ENCODE measurements around the gene RPS6KA1. TPM values are rescaled to one million over a fixed set of nuclear protein-coding genes. Genes with fewer than 3 reads are reported as not detected.

Gene RPS6KA1
- total and polyA plus RNA-seq, 2 experiments from 2014 or later, result 1.2 to 1.7 TPM

GRCh38 chr1:26580116-26580515, 50.6 kb downstream of the RPS6KA1 start:
- no peak for DNase-seq
- in situ Hi-C loops (cut with MboI), result no loop called here
- peaks cover 35% of the 10 kb centered on the region for H3F3A ChIP-seq (ENCODE audit: insufficient read depth)
- no peaks in the 10 kb centered on the region for H4K20me1 ChIP-seq (ENCODE audit: insufficient read depth)
- no peaks in the 10 kb centered on the region for H3K36me3 ChIP-seq (ENCODE audit: low read depth)
- WGBS, 2 experiments (ENCODE audit: low coverage in 1 of 2, low lambda C conversion rate in 2 of 2, missing lambda C conversion rate in 2 of 2), result 80 to 82% methylated on average over 6 of the region's 6 CpGs
- TF ChIP-seq EZH2phosphoT487 (IDR thresholded peaks at IDR 0.05; ENCODE audit: insufficient read depth, low read depth) (no peak), EZH2 (IDR thresholded peaks at IDR 0.05; ENCODE audit: insufficient read depth, poor library complexity, severe bottlenecking) (no peak)
- H3K4me1 ChIP-seq (ENCODE audit: insufficient read depth), result peaks cover 33% of the 10 kb centered on the region
- H3K9me3 ChIP-seq (ENCODE audit: low read depth), result no peaks in the 10 kb centered on the region
- H2AFZ ChIP-seq, result no peak overlapping the region
- H3K4me3 ChIP-seq, result no peak overlapping the region
- H3K9ac ChIP-seq, result no peak overlapping the region
- no peak overlapping the region for H3K4me2 ChIP-seq (ENCODE audit: unreplicated experiment)
- H3K9me2 ChIP-seq (ENCODE audit: insufficient read depth), result no peaks in the 10 kb centered on the region
- H3K79me2 ChIP-seq (ENCODE audit: insufficient read depth), result no peaks in the 10 kb centered on the region
- no peaks in the 10 kb centered on the region for H3K27me3 ChIP-seq (replicated peaks; ENCODE audit: insufficient read depth)
- no peak overlapping the region for H3K27ac ChIP-seq

- Histone ChIP-seq H3K27ac (no peak overlapping the region), H3K9me2 (ENCODE audit: insufficient read depth) (no peaks in the 10 kb centered on the region), H3F3A (ENCODE audit: insufficient read depth) (peaks cover 35% of the 10 kb centered on the region), H3K79me2 (ENCODE audit: insufficient read depth) (no peaks in the 10 kb centered on the region), H3K4me2 (ENCODE audit: unreplicated experiment) (no peak overlapping the region), H3K4me1 (ENCODE audit: insufficient read depth) (peaks cover 33% of the 10 kb centered on the region), H3K36me3 (ENCODE audit: low read depth) (no peaks in the 10 kb centered on the region), H3K27me3 (replicated peaks; ENCODE audit: insufficient read depth) (no peaks in the 10 kb centered on the region), H3K9me3 (ENCODE audit: low read depth) (no peaks in the 10 kb centered on the region), H3K4me3 (no peak overlapping the region), H3K9ac (no peak overlapping the region), H4K20me1 (ENCODE audit: insufficient read depth) (no peaks in the 10 kb centered on the region), H2AFZ (no peak overlapping the region)
- in situ Hi-C loops (cut with MboI), result no loop called here
- no peak for DNase-seq
- 91% methylated on average over 7 of the region's 7 CpGs for WGBS, 2 experiments (ENCODE audit: low coverage in 1 of 2, low lambda C conversion rate in 2 of 2, missing lambda C conversion rate in 2 of 2)
- no peak for TF ChIP-seq EZH2 (IDR thresholded peaks at IDR 0.05; ENCODE audit: insufficient read depth, poor library complexity, severe bottlenecking)
- TF ChIP-seq EZH2phosphoT487 (IDR thresholded peaks at IDR 0.05; ENCODE audit: insufficient read depth, low read depth), result no peak
Measured at GRCh38 chr1:26581287-26581651, 51.7 kb downstream of the RPS6KA1 start.

GRCh38 chr1:26582053-26582835, 52.7 kb downstream of the RPS6KA1 start:
- Histone ChIP-seq H3K27ac (peak overlapping the region; percentile 76), H3K4me1 (ENCODE audit: insufficient read depth) (peaks cover 33% of the 10 kb centered on the region), H3K79me2 (ENCODE audit: insufficient read depth) (no peaks in the 10 kb centered on the region), H4K20me1 (ENCODE audit: insufficient read depth) (no peaks in the 10 kb centered on the region), H3K4me3 (no peak overlapping the region), H2AFZ (no peak overlapping the region), H3K9me2 (ENCODE audit: insufficient read depth) (no peaks in the 10 kb centered on the region), H3K4me2 (ENCODE audit: unreplicated experiment) (peak overlapping the region; percentile 26), H3K9me3 (ENCODE audit: low read depth) (no peaks in the 10 kb centered on the region), H3K9ac (no peak overlapping the region), H3K27me3 (replicated peaks; ENCODE audit: insufficient read depth) (no peaks in the 10 kb centered on the region), H3F3A (ENCODE audit: insufficient read depth) (peaks cover 35% of the 10 kb centered on the region), H3K36me3 (ENCODE audit: low read depth) (no peaks in the 10 kb centered on the region)
- in situ Hi-C loops (cut with MboI), result no loop called here
- WGBS, 2 experiments (ENCODE audit: low coverage in 1 of 2, low lambda C conversion rate in 2 of 2, missing lambda C conversion rate in 2 of 2), result 75 to 77% methylated on average over 8 of the region's 8 CpGs
- DNase-seq, result peak; percentile 14
- TF ChIP-seq EZH2 (IDR thresholded peaks at IDR 0.05; ENCODE audit: insufficient read depth, poor library complexity, severe bottlenecking) (no peak), EZH2phosphoT487 (IDR thresholded peaks at IDR 0.05; ENCODE audit: insufficient read depth, low read depth) (no peak)

- Histone ChIP-seq H3F3A (ENCODE audit: insufficient read depth) (peaks cover 35% of the 10 kb centered on the region), H3K36me3 (ENCODE audit: low read depth) (no peaks in the 10 kb centered on the region), H3K79me2 (ENCODE audit: insufficient read depth) (no peaks in the 10 kb centered on the region), H3K4me2 (ENCODE audit: unreplicated experiment) (peak overlapping the region; percentile 28), H3K9me2 (ENCODE audit: insufficient read depth) (no peaks in the 10 kb centered on the region), H4K20me1 (ENCODE audit: insufficient read depth) (no peaks in the 10 kb centered on the region), H3K27me3 (replicated peaks; ENCODE audit: insufficient read depth) (no peaks in the 10 kb centered on the region), H3K9ac (peak overlapping the region; percentile 13), H3K9me3 (ENCODE audit: low read depth) (no peaks in the 10 kb centered on the region), H2AFZ (peak overlapping the region; percentile 28), H3K4me1 (ENCODE audit: insufficient read depth) (peaks cover 33% of the 10 kb centered on the region), H3K4me3 (no peak overlapping the region), H3K27ac (peak overlapping the region; percentile 76)
- in situ Hi-C loops (cut with MboI), result no loop called here
- TF ChIP-seq EZH2phosphoT487 (IDR thresholded peaks at IDR 0.05; ENCODE audit: insufficient read depth, low read depth) (no peak), EZH2 (IDR thresholded peaks at IDR 0.05; ENCODE audit: insufficient read depth, poor library complexity, severe bottlenecking) (no peak)
- WGBS, 2 experiments (ENCODE audit: low coverage in 1 of 2, low lambda C conversion rate in 2 of 2, missing lambda C conversion rate in 2 of 2), result 12 to 22% methylated on average over 6 of the region's 6 CpGs
- DNase-seq, result peak; percentile 87
Measured at GRCh38 chr1:26582836-26583460, 53.4 kb downstream of the RPS6KA1 start.

Data from GM23248 (cell line).